CD4-positive, alpha-beta T cell treated with Interferon alpha-2 for 1 hour (primary cell): ENCODE measurements around the gene KCNK15.

Source experiments
- DNase-seq, 2 donors: peaks; one replicate each; pipeline ENCODE4 v3.0.0-alpha.2; 2020 to 2022

KCNK15 gene

DNA sequence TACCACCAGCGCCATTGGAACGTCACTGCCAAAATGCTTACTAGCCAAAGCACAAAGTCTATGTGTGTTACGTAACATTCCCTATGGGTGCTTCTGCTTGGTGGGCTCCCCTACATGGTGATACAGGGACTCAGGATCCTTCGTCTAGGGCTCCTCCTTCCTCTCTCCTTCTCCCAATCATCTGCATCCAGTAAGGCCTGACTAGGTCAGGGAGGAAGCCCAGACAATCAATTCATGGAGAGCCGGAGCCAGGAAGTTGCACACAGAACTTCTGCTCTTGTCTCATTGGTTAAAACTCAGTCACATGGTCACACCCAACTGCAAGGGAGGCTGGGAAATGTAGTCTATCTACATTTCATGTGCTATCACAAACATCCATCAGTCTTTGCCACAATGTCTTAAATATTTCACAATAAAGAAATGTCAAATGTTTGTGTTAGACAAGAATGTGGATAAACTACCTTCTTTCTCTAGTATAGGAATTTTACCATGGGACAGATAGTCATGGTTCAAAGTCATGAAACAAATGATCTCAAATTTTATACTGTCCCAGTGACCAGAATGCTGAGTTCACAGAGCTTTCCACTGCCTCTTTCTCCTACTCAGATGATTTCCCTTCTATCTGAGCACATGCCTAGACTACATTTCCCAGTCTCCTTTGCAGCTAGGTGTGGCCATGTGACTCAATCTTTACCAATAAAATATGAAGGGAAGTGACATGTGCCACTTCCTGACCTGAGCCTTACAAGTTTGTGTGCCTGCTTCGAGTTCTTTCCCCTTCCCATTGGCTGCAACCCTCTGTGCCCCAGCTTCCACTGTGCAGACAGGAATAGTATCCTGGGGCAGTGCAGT is 9.3 kb upstream of the KCNK15 start:
- DNase-seq = peak; percentile 55 to 61

DNA sequence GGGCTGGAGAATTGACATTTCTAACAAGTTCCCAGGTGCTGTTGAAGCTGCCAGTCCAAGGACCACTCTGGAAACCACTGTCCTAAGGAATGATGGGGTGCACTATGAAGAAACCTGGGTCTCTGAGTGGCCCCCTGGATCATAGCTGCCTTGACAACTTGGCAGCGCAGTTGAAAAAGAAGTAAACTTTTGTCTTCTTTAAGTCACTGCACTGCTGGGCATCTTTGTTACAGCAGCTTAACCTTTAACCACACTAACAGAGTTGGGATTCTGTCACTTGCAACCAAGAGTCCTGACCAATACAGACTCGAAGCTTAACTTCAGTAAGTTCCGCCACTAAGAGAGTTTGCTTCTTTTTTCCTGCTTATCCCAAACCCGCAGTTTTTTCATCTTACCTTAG is 8.5 kb upstream of the KCNK15 start:
- DNase-seq = no peak

DNA sequence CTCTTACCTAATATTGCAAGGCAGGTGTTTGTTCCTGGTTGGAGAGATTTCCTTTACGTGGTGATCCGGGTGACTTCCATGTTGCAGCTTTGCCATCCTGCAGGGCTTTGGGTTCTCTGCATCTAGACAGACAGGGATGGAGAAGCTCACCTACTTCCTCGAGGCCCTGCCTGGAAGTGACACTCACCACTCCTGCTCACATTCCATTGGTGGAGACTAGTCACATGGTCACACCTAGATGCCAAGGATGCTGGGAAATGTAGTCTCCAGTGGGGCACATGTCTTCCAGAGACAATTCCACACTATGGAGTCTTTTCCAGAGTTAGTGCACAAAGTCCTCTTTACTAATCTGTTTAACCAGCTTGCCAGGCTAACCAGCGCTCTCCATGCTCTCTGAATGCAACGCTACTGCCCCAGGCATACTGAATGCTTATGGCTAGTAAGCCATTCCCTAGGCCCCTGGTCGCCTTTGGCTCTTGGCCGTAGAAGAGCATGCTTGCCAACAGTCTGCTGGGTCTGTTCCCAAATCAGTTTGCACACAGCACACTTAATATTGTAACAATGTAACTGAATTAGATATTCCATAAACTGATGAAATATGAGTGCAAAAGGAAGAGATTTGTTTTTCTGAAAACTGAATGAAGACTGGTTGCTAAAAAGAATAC is 6.7 kb upstream of the KCNK15 start:
- DNase-seq = peak; percentile 50 to 64

DNA sequence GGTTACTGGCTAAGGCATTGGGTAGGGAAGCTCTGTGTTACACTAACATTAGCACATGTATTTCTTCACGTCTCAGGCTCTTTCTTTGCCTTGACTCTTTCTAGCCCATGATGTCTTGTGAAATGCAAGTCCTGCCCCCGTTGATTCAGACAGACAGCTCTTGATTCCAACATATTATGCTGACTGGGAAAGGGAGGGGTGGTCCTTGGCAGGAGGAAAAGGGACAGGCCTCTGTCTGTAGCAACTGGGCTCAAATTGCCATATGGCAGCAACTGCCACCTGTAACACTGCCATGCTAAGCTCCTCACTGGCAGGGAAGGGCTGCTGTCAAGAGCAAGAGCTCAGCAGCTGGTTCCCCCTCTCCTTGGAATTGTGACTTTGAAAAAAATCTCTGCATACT is 5.7 kb upstream of the KCNK15 start:
- no peak for DNase-seq

DNA sequence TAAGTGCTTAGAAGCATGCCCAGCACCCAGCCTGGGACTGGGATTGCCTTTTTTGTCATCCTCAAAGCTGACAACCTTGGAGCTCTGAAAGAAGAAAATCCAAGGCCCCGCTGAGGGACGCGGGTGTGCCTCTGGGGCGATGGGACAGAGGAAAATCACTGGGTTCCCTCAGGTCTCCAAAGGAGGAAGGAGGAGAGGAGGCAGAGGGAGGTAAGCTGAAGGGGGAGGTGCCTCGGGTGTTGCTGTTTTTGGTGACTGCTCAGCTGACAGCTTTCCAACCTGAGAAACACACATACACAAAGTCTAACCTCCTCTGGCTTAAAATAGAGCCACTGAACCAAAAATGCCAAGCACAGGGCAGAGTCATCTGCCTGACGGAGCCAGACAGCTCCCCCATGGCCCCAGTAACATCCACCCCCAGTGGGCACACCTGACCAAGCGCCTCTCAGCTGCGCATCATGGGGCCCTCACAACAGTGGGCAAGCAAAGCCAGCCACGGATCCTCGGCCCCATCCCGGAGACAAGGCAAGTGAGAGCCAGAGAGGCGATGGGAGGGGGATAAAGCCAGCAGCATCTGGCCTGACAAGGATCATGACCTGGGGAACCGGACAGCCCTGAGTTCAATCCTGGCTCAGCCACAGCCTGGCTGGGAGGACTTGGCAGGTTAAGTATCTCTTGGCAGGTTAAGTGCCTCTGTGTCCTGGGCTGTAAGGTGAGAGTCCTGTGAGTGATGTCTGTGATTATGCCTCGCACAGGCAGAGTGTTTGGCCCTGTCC is 3.2 kb upstream of the KCNK15 start:
- DNase-seq = no peak

DNA sequence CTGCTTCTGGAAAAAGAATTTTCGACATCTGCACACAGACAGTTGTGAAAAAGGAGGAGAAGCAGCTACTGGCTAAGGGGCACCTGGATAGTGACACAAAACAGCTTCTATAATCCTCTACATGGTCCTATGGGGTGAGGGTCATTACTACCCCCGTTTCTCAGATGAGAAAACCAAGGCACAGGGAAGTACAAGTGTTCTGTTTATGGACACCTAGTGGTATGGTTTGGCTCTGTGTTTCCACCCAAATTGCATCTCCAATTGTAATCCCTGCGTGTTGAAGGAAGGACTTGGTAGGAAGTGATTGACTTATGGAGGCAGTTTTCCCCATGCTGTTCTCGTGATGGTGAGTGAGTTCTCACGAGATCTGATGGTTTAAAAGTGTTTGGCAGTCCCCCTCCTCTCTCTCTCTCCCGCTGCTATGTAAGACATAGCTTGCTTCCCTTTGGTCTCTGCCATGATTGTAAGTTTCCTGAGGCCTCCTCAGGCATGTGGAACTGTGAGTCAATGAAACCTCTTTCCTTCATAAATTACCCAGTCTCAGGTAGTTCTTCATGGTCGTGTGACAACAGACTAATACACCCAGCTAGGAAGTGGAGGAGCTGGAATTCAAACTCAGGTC is 2.5 kb upstream of the KCNK15 start:
- no peak for DNase-seq

DNA sequence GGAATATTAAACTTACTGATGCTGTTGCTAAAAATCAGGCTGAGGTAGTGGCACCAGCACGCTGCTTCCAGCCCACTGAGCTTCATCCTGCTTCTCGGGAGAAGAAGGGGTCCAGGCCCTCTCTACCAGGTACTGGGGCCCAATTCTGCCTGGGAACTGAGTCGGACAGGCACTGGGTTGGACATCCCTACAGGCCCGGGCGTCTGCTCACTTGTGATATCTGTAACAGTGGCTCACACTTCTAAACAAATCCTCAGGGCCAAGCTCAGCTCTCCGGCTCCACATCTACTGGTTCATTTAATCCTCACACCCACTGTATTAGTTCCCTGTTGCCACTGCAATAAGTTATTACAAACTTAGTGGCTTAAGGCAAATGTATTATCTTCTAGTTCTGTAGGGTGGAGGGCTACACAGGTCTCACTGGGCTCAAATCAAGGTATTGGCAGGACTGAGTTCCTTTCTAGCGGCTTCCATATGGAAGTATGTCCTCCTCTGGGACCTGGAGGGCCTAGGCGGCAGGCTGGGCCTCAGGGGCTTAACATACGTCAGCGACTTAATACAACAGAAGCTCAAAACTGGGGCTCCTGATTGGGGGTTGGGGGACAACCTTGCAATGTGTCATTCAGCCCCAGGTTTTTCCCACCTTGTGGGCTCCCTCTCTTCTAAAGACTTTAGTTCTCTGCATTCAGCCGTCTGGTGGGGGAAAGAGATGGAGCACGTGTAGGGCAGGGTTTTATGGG is 1.6 kb upstream of the KCNK15 start:
- DNase-seq = no peak

DNA sequence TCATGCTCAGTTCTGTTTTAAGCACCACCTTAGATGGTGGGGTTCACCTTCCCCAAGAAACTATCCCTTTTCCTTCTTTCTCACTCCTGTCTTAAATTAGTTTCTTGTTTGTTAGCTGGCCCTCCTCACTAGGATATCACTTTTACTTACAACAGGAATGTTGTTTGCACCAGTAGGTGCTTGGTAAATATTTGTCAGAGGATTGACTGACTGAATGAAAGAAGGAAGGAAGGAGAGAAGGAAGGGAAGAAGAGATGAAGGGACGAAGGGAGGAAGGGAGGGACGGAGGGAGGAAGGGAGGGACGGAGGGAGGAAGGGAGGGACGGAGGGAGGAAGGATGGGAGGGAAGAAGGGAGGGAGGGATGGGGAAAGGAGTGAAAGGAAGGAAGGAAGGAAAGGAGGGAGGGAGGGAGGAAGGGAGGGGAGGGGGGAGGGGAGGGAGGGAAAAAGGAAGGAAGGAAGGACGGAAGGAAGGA is 505 bp upstream of the KCNK15 start:
- no peak for DNase-seq

DNA sequence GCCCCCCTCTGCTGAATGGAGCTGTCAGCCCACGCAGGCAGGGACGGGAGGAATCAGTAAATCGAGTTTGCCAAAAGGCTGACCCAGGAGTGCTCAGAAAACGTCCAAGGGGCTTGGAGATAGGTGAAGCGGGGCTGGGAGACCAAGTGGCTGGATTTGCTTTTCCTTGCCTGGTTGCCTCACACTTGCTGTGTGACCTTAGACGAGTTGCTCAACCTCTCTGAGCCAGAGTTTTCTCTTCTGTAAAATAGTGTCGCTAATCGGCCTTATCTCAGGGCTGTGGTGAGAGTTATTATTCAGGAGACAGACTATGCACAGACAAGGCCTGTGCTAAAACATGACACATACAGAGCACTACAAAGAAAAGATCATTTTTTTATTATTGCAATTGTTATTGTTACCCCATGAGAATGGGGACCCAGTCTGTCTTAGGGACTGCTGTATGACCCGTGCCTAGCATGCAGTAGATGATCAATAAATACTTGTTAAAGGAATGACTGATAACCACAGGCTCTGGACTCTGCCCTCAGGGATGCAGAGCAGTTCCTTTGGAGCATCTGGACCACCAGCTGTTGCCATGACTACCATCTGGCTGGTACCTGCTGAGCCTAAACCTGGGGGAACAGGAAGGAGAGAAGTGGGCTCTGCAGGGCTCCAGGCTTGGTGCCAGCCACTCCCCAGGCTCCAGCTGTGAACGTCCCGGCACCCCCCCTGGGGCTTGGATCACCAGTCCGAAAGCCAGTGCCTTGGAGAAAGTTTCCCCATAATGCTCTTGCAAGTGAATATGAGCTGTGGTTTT is 901 bp downstream of the KCNK15 start:
- DNase-seq = no peak

DNA sequence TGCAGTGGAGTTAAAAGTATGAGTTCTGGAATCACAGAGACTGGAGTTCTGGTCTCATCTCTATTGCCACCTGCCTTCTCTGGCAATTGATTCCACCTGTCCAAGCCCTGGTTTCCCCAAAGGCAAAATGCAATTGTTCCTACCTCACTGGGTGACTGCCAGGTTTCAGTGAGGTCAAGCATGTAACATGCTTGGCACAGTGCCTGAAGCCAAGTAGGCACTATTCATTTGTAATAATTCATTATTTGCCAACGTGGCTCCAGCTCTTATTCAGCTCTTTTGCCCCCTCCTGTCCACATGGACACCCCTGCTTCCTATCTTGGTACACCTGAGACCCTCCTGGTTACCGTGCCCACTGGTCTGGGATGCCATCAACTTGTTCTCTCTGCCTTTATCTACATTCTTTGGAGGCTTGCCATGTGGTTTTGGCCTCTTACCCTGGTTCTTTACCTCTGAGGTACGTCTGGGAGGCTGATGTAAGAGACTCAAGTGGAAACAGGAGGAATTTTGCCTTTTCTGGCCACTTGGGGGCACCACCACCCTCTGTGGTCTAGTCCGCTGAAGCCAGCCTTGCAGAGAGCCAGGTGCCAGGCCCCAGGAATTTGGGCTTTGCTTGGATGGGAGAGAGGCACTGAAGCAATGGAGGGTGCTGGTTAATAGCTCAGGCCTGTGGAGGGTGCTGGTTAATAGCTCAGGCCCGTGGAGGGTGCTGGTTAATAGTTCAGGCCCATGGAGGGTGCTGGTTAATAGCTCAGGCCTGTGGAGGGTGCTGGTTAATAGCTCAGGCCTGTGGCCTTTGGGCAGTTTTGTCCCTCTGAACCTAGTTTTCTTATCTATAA is 1.7 kb downstream of the KCNK15 start:
- peak; percentile 36 to 60 for DNase-seq

DNA sequence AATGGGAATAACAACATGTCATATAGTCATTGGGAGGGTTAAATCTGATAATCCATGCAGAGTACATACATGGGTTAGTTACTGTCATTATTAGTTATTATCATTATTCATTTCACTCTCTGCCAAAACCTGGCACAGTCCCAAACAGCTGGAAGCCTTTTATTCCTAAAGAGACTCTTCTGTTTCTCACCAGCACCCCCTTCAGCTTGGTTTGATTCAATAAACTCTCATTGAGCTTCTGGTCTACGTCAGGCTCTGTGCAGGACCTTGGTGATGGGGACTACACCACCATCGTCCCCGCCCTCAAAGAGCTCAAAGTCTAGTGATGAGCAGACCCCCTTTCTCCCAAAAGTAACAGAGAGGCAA is 2.3 kb downstream of the KCNK15 start:
- DNase-seq = no peak

DNA sequence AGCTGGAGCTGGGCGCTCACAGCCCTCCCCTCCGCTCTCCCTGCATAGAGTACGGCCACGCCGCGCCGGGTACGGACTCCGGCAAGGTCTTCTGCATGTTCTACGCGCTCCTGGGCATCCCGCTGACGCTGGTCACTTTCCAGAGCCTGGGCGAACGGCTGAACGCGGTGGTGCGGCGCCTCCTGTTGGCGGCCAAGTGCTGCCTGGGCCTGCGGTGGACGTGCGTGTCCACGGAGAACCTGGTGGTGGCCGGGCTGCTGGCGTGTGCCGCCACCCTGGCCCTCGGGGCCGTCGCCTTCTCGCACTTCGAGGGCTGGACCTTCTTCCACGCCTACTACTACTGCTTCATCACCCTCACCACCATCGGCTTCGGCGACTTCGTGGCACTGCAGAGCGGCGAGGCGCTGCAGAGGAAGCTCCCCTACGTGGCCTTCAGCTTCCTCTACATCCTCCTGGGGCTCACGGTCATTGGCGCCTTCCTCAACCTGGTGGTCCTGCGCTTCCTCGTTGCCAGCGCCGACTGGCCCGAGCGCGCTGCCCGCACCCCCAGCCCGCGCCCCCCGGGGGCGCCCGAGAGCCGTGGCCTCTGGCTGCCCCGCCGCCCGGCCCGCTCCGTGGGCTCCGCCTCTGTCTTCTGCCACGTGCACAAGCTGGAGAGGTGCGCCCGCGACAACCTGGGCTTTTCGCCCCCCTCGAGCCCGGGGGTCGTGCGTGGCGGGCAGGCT is 4.6 kb downstream of the KCNK15 start:
- DNase-seq = no peak

DNA sequence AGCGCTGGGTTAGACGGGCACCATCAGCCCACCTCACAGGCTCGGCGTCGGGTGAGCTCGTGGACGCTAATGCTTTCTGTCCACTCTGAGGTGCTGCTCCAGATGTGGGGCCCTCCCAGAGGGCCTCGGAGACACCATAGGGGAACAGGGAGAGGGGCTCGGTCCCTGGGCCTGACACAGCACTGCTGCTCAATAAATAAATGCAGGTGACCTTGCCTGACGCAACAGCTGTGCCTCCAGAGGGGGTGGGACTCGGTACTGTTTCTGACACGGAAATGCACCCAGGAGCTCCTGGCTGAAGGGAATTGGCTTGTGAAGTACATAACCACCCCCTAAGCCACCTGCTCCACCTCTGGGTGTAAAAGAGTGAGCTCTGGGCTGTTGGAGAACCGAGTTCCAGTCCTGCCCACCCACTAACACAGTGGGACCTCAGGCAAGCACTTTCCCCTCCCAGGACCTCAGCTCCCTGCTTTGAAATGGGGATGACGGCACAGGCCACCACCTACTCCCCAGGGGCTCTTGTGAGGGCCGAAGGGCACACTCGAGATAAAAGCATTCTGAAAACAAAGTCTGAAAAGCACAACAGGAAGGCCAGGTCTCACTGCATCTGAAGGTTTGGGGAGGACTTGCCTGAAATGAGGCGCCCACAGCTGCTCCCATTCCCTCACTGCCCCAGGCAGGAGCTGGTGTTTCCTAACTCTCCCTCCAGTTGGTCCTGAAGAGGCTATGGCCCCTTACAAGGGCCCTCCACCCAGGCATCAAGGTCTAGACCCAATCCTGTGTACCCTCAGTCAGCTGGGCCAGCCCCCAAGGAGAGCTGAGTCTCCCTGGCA is 6.7 kb downstream of the KCNK15 start:
- no peak for DNase-seq

DNA sequence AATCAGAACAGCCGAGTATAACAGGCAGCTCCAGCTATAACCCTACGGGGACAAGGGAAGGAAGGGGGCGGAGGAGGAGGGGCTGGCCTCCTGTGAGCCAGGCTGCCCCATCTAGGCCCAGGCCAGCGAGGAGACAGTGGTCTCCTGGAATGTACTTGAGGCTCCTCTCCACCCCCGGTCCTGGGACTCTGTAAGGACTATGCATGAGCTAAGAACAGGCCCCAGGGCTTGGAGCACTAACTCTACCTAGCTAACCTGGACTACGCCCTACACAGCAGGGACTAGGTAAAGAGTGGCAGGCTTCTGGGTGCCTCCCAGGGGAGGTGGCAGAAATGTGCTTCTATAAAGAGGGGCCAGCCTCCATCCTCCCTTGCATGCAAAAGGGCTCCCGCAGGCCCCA is 8.9 kb downstream of the KCNK15 start:
- DNase-seq = no peak

DNA sequence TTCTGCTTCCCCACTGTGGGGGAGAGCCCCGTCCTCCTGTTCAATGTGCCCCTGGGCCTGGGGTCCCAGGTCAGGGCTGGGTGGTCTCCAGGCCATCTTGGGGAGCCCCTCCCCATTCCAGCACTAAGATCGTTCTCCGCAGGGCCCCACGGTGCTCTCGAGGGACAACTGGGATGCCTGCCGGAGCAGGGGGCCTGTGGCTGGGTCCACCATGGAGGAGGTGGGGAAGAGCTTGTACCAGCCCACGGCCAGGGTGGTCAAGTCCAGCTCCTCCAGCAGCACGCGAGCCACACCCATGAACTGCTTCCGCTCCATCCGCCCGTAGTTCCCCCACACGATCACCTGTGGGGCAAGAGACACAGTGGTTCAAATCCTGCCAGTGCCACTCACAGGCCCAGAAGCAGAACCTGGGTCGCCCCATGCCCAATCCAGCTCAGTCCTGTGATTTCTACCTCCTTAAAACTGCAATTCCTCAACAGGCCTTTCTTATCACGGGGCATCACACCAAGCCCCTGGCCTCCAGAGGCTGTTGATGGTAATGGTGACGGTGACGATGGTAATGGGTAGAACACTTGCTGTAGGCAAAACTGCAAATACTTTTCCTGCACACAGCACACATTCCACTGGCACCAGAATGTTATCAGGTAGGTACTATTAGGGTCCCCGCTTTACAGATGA is 10.5 kb downstream of the KCNK15 start:
- no peak for DNase-seq

DNA sequence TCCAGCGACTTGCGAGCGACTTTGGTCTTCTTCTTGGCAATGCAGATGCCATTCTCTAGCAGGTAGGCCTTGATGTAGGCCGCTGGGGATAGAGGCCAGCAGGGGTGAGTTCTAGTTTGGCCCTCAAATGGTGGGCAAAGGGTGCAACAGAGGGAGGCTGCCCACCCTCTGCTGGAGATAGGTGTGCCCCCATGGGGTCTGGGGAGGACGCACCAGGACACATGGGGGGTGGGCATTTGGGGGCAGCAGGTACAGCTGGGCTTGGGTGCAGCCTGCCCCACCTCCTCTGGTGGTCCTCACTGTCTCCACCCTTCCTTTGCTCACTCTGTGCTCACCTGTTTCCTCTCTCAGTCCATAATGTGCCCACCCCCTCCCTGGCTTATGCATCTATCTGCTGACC is 11.3 kb downstream of the KCNK15 start:
- no peak for DNase-seq

DNA sequence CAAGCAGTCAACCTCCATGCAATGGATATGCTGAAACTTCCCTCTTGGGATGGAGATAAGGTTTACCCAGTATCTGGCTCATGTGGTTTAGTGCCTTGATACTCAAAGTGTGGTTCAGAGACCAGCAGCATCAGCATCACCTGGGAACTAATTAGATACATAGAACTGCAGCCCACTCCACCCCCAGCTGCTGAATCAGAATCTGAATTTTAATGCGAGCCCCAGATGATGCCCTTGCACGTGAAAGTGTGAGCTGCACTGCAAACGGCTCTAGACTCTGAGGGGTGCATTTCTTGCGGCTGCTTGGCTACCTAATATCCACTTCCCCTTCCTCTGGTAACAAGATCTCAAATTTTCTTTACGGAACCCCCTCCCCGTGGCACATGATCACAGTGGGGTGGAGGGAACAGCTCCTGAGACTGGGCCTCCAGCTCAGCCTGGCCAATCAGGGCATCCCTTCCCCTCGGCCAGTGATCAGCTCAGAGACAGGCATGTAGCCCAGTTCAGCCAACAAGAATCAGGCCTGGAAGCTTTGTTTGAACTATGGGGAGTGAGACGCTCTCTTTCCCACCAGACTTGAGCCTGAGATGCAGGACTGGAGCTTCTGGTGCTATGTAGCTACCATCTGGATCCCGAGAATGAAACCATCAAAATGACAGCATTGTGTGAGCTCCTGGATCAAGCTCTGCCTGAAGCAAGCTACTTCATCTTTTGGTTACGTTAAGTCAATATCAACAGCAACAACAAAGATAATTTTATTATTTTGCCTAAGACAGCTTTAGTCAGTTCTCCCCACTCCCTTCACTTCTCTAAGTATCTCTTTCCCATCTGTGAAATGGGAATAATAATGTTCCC is 12.8 kb downstream of the KCNK15 start:
- no peak for DNase-seq
